ENCODE measurements around the gene MRM3. TPM values are rescaled to one million over a fixed set of nuclear protein-coding genes. Genes with fewer than 3 reads are reported as not detected.

MRM3 gene
- total RNA-seq, 1 donor from 2014 or later = 21.2 TPM

DNA sequence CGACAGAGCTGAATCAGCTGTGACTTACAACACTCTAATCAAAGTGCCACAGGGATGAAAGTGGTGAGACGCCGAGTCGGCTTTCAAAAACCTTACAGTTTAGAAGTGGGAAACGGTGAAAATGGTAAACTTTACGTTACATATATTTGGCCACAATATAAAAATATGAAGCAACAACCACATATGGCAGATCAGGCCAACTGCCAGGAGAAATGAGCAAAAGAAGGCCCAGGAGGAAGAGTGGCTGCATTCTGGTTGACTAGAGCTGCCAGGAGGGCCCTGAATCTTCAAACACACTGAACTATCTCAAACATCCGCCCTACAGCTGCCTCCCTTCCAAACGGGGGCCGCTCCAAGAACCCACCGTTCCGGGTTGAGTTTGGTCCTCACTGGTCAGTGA, 56.3 kb downstream of the MRM3 start:
- H3K4me1 Mint-ChIP-seq = peaks cover 28% of the 10 kb centered on the region
- H3K27ac Mint-ChIP-seq (ENCODE audit: unreplicated experiment) = no peak overlapping the region
- H3K36me3 Mint-ChIP-seq (ENCODE audit: low read depth) = peaks cover 17% of the 10 kb centered on the region
- H3K27me3 Mint-ChIP-seq (ENCODE audit: low read depth) = peaks cover 2% of the 10 kb centered on the region
- TF ChIP-seq, protein P1, sequence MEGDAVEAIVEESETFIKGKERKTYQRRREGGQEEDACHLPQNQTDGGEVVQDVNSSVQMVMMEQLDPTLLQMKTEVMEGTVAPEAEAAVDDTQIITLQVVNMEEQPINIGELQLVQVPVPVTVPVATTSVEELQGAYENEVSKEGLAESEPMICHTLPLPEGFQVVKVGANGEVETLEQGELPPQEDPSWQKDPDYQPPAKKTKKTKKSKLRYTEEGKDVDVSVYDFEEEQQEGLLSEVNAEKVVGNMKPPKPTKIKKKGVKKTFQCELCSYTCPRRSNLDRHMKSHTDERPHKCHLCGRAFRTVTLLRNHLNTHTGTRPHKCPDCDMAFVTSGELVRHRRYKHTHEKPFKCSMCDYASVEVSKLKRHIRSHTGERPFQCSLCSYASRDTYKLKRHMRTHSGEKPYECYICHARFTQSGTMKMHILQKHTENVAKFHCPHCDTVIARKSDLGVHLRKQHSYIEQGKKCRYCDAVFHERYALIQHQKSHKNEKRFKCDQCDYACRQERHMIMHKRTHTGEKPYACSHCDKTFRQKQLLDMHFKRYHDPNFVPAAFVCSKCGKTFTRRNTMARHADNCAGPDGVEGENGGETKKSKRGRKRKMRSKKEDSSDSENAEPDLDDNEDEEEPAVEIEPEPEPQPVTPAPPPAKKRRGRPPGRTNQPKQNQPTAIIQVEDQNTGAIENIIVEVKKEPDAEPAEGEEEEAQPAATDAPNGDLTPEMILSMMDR (conservative IDR thresholded peaks at IDR 0.05) = no peak
- no peak for DNase-seq (ENCODE audit: low read depth, low spot score)
- peaks cover 2% of the 10 kb centered on the region for H3K9me3 Mint-ChIP-seq
- no peak overlapping the region for H3K4me3 Mint-ChIP-seq

DNA sequence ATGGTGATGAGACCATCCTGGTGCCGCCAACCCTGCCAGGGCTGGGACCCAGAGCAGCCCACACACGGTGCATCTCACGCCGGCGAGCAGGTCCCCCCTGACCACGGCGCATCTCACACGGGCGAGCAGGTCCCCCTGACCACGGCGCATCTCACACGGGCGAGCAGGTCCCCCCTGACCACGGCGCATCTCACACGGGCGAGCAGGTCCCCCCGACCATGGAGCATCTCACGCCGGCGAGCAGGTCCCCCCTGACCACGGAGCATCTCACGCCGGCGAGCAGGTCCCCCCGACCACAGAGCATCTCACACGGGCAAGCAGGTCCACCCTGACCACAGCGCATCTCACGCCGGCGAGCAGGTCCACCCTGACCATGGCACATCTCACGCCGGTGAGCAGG, 59.2 kb downstream of the MRM3 start:
- H3K9me3 Mint-ChIP-seq = no peaks in the 10 kb centered on the region
- peaks cover 2% of the 10 kb centered on the region for H3K27me3 Mint-ChIP-seq (ENCODE audit: low read depth)
- no peak overlapping the region for H3K27ac Mint-ChIP-seq (ENCODE audit: unreplicated experiment)
- H3K36me3 Mint-ChIP-seq (ENCODE audit: low read depth) = peaks cover 10% of the 10 kb centered on the region
- H3K4me3 Mint-ChIP-seq = no peak overlapping the region
- H3K4me1 Mint-ChIP-seq = peaks cover 20% of the 10 kb centered on the region
- DNase-seq (ENCODE audit: low read depth, low spot score) = no peak
- TF ChIP-seq, protein P1 (conservative IDR thresholded peaks at IDR 0.05) = no peak

Other genes starting within 250 kb of the MRM3 start
- 67.2 and 68.8 TPM in 2 replicates for gene VPS53, start 67.5 kb upstream of the MRM3 start, total RNA-seq
- gene TLCD3A, start 49.8 kb upstream of the MRM3 start, total RNA-seq = 20.9 and 22.5 TPM in 2 replicates
- 36.1 and 37.3 TPM in 2 replicates for gene GEMIN4, start 30.1 kb upstream of the MRM3 start, total RNA-seq
- 114 and 124 TPM in 2 replicates for gene GLOD4, start 73 bp upstream of the MRM3 start, total RNA-seq
- 75.9 and 76.4 TPM in 2 replicates for gene NXN, start 197.4 kb downstream of the MRM3 start, total RNA-seq
- gene TIMM22, start 214.8 kb downstream of the MRM3 start, total RNA-seq = 18.7 and 19.5 TPM in 2 replicates